PC-3 (cell line): ENCODE results near the gene UNC13D. TPM values are rescaled to one million over a fixed set of nuclear protein-coding genes. Genes with fewer than 3 reads are reported as not detected.

ENCODE experiments used
- ATAC-seq: fragments of 200-7000 bp; cut with Tn5 transposase; 2 replicates; pipeline ENCODE4 v1.9.1; 2020; ENCODE audit warnings: mild to moderate bottlenecking, moderate library complexity
- BruUV-seq: library from RNA; stranded (reverse); fragments of 400-500 nt; replicated peaks from 2 replicates; lab custom pipeline; 2021; lab: Mats Ljungman, UMichigan
- CTCF ChIA-PET: fragments of 300-600 bp; sonication (Branson Sonifier 250); formaldehyde crosslinking; loops from one replicate; lab custom pipeline; 2022; ENCODE audit warnings: antibody characterized with exemption; lab: Charles Lee
- POLR2A ChIA-PET: fragments of 300-600 bp; sonication (Branson Sonifier 250); formaldehyde crosslinking; loops from one replicate; lab custom pipeline; 2022; ENCODE audit warnings: antibody characterized with exemption; ENCODE audit not compliant: unreplicated experiment; lab: Charles Lee
- DNase-seq: peaks from one replicate; pipeline ENCODE4 v3.0.0-alpha.2; 2015
- H2AFZ ChIP-seq: fragments of 300-600 bp; sonication (generic); 2 replicates; pipeline ENCODE4 v1.6.0; 2016; ENCODE audit warnings: antibody characterized with exemption, low read length
- H3F3A ChIP-seq: fragments of 300-600 bp; sonication (generic); one replicate; pipeline ENCODE4 v1.6.0; 2017; ENCODE audit warnings: antibody characterized with exemption, low read length, control low read depth, mild to moderate bottlenecking; ENCODE audit not compliant: unreplicated experiment
- H3K27ac ChIP-seq: fragments of 300-600 bp; sonication (generic); 2 replicates; pipeline ENCODE4 v1.5.1; 2016; ENCODE audit warnings: mild to moderate bottlenecking, low read length
- H3K27me3 ChIP-seq: fragments of 300-600 bp; sonication (generic); 2 replicates; pipeline ENCODE4 v1.6.1; 2016; ENCODE audit warnings: low read length, mixed read lengths
- H3K36me3 ChIP-seq: fragments of 300-600 bp; sonication (generic); 2 replicates; pipeline ENCODE4 v1.6.1; 2016; ENCODE audit warnings: low read depth, mixed run types, low read length, mixed read lengths
- H3K4me1 ChIP-seq: fragments of 300-600 bp; sonication (generic); 2 replicates; pipeline ENCODE4 v1.5.1; 2016; ENCODE audit warnings: low read length; ENCODE audit not compliant: insufficient read depth
- H3K4me2 ChIP-seq: fragments of 300-600 bp; sonication (generic); 2 replicates; pipeline ENCODE4 v1.6.0; 2016; ENCODE audit warnings: low read length
- H3K4me3 ChIP-seq: fragments of 300-600 bp; sonication (generic); 2 replicates; pipeline ENCODE4 v1.5.1; 2016; ENCODE audit warnings: mild to moderate bottlenecking, low read length, mixed read lengths
- H3K79me2 ChIP-seq: fragments of 300-600 bp; sonication (generic); 2 replicates; pipeline ENCODE4 v1.6.1; 2017; ENCODE audit warnings: low read length, mixed read lengths
- H3K9ac ChIP-seq: fragments of 300-600 bp; sonication (generic); 2 replicates; pipeline ENCODE4 v1.6.0; 2016; ENCODE audit warnings: mild to moderate bottlenecking, low read length
- H3K9me2 ChIP-seq: fragments of 300-600 bp; sonication (generic); replicated peaks from 2 replicates; pipeline ENCODE4 v1.6.1; 2016; ENCODE audit warnings: mixed run types, low read length, mixed read lengths
- H3K9me3 ChIP-seq: fragments of 300-600 bp; sonication (generic); 2 replicates; pipeline ENCODE4 v1.6.1; 2016; ENCODE audit warnings: low read length, mixed read lengths
- H4K20me1 ChIP-seq: fragments of 300-600 bp; sonication (generic); 2 replicates; pipeline ENCODE4 v1.6.1; 2016; ENCODE audit warnings: low read length, mixed read lengths
- EZH2 ChIP-seq: fragments of 300-600 bp; sonication (generic); IDR thresholded peaks from one replicate; pipeline ENCODE4 v1.6.1; 2017; ENCODE audit warnings: antibody characterized with exemption, mild to moderate bottlenecking, low read length; ENCODE audit not compliant: unreplicated experiment
- EZH2phosphoT487 ChIP-seq: fragments of 300-600 bp; sonication (generic); IDR thresholded peaks from 2 replicates; pipeline ENCODE4 v1.6.1; 2018; ENCODE audit warnings: mild to moderate bottlenecking, antibody characterized with exemption, low read length, borderline replicate concordance
- intact Hi-C: fragments of 100-400 bp; cut with micrococcal nuclease; formaldehyde crosslinking; loops from 2 replicates; pipeline ENCODE4 v1.9.0; 2023
- total RNA-seq: library from RNA; depleted of rRNA; stranded (reverse); fragments of >200 nt; gene quantifications from 2 replicates; pipeline ENCODE4 v1.2.3, GENCODE V29; 2014
- TF ChIP-seq, protein P1 (sequence below): fragments of 300-600 bp; sonication (generic); conservative IDR thresholded peaks from 2 replicates; pipeline ENCODE4 v1.5.1; 2017; ENCODE audit warnings: antibody characterized with exemption, low read depth, mild to moderate bottlenecking, low read length

The UNC13D gene
- total RNA-seq, 1 experiment from 2014 or later, result 43.9 TPM

- Histone ChIP-seq H3K4me3 (no peak overlapping the region), H3K4me2 (no peak overlapping the region), H3K9me2 (no peaks in the 10 kb centered on the region), H4K20me1 (no peaks in the 10 kb centered on the region), H3F3A (no peaks in the 10 kb centered on the region), H3K36me3 (peaks cover 10% of the 10 kb centered on the region; the same call in 1 of the 2 replicates), H3K9ac (no peak overlapping the region), H3K27me3 (no peaks in the 10 kb centered on the region), H3K9me3 (no peaks in the 10 kb centered on the region), H3K79me2 (no peaks in the 10 kb centered on the region), H2AFZ (no peak overlapping the region), H3K27ac (no peak overlapping the region), H3K4me1 (no peaks in the 10 kb centered on the region)
- DNase-seq (no peak), ATAC-seq (no peak)
- no TSS peak for BruUV-seq
- intact Hi-C loops, result no loop called here
- CTCF ChIA-PET, result no interaction called here
- TF ChIP-seq EZH2, result no peak
- TF ChIP-seq EZH2phosphoT487, result no peak
- TF ChIP-seq, protein P1, sequence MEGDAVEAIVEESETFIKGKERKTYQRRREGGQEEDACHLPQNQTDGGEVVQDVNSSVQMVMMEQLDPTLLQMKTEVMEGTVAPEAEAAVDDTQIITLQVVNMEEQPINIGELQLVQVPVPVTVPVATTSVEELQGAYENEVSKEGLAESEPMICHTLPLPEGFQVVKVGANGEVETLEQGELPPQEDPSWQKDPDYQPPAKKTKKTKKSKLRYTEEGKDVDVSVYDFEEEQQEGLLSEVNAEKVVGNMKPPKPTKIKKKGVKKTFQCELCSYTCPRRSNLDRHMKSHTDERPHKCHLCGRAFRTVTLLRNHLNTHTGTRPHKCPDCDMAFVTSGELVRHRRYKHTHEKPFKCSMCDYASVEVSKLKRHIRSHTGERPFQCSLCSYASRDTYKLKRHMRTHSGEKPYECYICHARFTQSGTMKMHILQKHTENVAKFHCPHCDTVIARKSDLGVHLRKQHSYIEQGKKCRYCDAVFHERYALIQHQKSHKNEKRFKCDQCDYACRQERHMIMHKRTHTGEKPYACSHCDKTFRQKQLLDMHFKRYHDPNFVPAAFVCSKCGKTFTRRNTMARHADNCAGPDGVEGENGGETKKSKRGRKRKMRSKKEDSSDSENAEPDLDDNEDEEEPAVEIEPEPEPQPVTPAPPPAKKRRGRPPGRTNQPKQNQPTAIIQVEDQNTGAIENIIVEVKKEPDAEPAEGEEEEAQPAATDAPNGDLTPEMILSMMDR, result no peak
- POLR2A ChIA-PET, result interaction anchor here (1.1 kb wide), 1 partner anchor 44 kb away, joined by 3 read pairs; a partner anchor contains a TSS
These were observed 20.1 kb downstream of the UNC13D start for GRCh38 chr17:75824050-75824552.

GRCh38 chr17:75823257-75824041 lies 20.8 kb downstream of the UNC13D start:
- CTCF ChIA-PET, result no interaction called here

More at GRCh38 chr17:75823257-75824041, 20.8 kb downstream of the UNC13D start:
- Histone ChIP-seq H3K9me3 (no peaks in the 10 kb centered on the region), H3K27me3 (no peaks in the 10 kb centered on the region), H3K4me2 (no peak overlapping the region), H3K9ac (no peak overlapping the region), H3K4me1 (no peaks in the 10 kb centered on the region), H3K79me2 (no peaks in the 10 kb centered on the region), H4K20me1 (no peaks in the 10 kb centered on the region), H2AFZ (no peak overlapping the region), H3F3A (no peaks in the 10 kb centered on the region), H3K27ac (no peak overlapping the region), H3K4me3 (no peak overlapping the region), H3K36me3 (peaks cover 13% of the 10 kb centered on the region; the same call in 1 of the 2 replicates), H3K9me2 (no peaks in the 10 kb centered on the region)
- ATAC-seq (no peak), DNase-seq (no peak)
- no TSS peak for BruUV-seq
- TF ChIP-seq EZH2phosphoT487 (no peak), EZH2 (no peak)
- TF ChIP-seq, protein P1, result no peak
- intact Hi-C loops, result no loop called here
- POLR2A ChIA-PET, result no interaction called here
